Astrocyte of the cerebellum (primary cell): Measurements from ENCODE around the gene GLI2.

Experiments used
- DNase-seq: peaks from one replicate; pipeline ENCODE4 v3.0.0-alpha.2; 2011; ENCODE audit warnings: low read depth
- H3K4me3 ChIP-seq: 2 replicates; pipeline ENCODE4 v1.5.1; 2011; ENCODE audit warnings: mild to moderate bottlenecking, low read depth, low read length, moderate library complexity
- CTCF ChIP-seq: IDR thresholded peaks from 2 replicates; pipeline ENCODE4 v1.5.1; 2012; ENCODE audit warnings: low read length, low read depth, moderate library complexity, mild to moderate bottlenecking; ENCODE audit errors: missing control alignments
- in situ Hi-C: cut with HindIII; loops from 2 replicates; pipeline ENCODE4 v1.10.0; 2017; ENCODE audit warnings: low sequenced_read_pairs

The GLI2 gene

GRCh38 chr2:120738117-120738516 lies 2.4 kb downstream of the GLI2 start:
- in situ Hi-C loops: loop anchor here (10.0 kb wide), 1 partner anchor 47 kb away; no protein-coding TSS in a partner anchor
- H3K4me3 ChIP-seq: peak overlapping the region; percentile 66
- DNase-seq: no peak
- TF ChIP-seq CTCF: no peak

- H3K4me3 ChIP-seq: no peak overlapping the region
- DNase-seq: no peak
- in situ Hi-C loops: loop anchor here (10.0 kb wide), 1 partner anchor 46 kb away; no protein-coding TSS in a partner anchor
- TF ChIP-seq CTCF: no peak
These were observed 3.2 kb downstream of the GLI2 start for GRCh38 chr2:120738786-120739437.

DNA sequence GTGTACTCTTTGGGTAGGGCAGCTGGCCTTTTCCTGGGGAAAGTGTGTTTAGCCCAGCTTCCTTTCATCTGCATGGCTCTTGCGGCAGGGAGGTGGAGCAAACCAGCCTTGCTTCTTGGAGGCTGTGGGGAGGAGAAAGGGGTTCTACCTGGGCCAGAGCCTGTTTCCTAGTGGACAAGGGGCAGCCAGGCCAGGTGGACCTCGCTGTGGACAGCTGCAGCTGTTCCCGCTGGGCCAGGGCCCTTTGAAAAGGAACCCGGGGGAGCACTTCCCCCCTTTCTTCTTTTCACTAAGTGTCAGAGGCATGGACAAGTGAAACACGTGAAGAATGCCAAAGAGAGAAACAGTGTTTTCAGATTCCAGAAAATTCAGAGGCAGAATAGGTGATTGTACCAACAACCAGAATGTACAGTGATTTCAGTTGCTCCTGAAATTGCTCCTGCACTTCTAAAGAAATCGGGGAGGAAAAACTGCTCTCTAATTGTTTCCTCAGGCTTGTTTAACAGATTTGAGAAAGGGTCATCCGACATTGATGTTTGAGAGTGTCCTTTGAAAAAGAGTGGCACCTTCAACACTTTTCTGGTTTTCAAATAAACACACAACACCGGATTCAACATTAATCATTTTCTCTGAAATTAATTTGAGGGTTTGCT lies 3.9 kb downstream of the GLI2 start:
- no peak overlapping the region for H3K4me3 ChIP-seq
- DNase-seq: no peak
- no peak for TF ChIP-seq CTCF
- in situ Hi-C loops: loop anchor here (10.0 kb wide), 1 partner anchor 45 kb away; no protein-coding TSS in a partner anchor

DNA sequence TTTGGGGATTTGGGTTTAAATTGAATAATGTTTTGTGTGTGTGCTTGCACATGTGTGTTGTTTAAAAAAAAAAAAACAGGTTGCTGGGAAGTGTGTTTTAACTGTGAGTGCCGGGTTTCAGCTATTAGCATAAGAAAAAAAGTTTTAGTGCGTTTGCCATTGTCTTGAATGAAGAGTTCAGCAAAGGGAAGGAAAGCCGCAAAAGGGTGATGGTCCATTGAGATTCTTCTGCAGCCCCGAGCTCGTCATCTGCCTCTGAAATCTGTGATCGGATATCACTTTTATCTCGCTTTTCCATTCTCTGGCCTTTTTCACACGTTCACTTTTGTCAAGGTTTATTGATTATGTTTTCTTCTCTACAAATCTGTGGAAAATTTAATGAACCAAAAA lies 4.7 kb downstream of the GLI2 start:
- TF ChIP-seq CTCF: no peak
- no peak for DNase-seq
- no peak overlapping the region for H3K4me3 ChIP-seq
- in situ Hi-C loops: no loop called here

- DNase-seq: no peak
- in situ Hi-C loops: no loop called here
- peak; percentile 10 for TF ChIP-seq CTCF
- peak overlapping the region; percentile 35 for H3K4me3 ChIP-seq
These were observed 5.3 kb downstream of the GLI2 start for GRCh38 chr2:120740765-120741524.
